Measurements from ENCODE around the gene KLHDC4.
"Not testable (repeated sequence)": the region's sequence is repeated elsewhere in the genome, so short reads cannot be mapped to it uniquely, and the experiment has no call there.

Gene KLHDC4

DNA sequence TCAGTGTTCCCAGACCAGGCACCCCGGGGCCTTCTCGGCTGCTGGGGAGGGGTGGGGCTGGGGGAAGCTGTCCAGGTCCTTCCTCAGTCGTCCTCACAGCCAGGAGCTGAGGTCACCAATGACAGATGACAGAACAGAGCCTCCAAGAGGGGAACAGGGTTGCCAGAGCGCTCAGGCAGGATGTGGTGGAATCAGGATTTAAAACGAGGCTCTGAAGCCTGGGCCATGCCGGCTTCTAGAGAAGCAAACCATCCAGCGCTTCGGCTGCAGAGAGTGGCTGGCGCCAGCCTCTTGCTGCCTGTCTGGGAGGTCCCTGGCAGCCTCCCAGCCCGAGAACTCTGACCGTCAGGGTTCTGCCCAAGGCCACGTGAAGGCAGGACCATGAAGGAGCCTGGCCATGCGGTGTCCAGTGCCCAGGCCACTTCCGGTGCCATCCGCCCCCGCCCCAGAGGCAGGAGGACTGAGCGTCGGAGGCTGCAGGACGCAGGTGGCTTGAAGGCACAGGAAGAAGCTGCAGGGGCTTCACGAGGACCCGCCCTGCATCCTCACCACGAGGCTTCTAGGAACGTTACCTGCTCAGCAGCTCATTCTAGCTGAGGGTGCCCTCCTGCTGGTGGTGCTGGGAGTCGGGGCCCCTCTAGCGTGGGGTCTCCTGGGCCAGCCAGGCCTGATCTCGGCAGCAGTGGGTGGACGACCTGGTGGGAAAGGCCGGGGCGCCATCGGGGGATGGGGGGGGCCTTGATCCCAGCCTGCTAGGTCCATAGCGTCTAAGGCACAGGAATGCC lies 78.5 kb downstream of the KLHDC4 start:
- TF ChIP-seq POLR2A (IDR thresholded peaks at IDR 0.05; ENCODE audit: low read depth, low read length), result no peak
- FAIRE-seq (no peak), DNase-seq (ENCODE audit: insufficient read length, low spot score) (no peak)

DNA sequence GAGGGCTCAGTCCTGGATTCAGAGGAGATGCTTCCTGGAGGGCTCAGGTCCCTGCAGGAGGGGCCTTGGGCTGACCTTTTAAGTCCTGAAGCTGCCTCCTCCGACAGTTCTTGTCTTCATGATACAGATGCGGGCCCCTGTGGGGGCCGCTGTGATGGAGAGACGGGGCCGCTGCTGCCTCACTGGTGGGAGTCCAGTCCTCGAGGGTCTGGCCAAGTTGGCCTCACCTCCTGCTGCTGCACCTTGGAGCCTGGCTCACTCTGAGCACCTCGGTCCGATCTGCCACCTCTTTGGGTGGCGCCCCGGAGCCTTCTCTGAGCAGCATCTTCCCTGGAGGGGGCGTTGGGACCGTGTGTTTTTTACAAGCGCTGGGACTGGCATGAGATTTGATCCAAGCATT lies 79.1 kb downstream of the KLHDC4 start:
- FAIRE-seq (no peak), DNase-seq (ENCODE audit: insufficient read length, low spot score) (no peak)
- TF ChIP-seq POLR2A (IDR thresholded peaks at IDR 0.05; ENCODE audit: low read depth, low read length), result no peak

DNA sequence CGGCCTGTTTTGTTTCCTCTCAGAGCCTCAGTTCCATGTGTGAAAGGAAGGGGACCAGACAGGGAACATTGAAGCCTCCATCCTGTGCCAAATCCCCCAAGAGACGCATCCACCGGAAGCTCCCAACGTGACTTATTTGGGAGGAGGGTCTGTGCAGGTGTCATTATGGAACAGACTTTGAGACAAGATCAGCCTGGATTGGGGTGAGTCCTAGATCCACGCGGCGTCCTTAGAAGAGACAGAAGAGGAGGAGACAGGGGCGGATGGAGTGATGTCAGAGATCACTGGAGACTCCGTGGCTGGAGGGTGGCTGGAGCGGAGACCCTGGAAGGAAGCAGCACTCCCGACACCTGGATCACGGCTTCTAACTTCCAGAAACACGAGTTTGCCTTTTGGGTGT lies 80.0 kb downstream of the KLHDC4 start:
- FAIRE-seq, result no peak
- TF ChIP-seq POLR2A (IDR thresholded peaks at IDR 0.05; ENCODE audit: low read depth, low read length), result no peak
- DNase-seq (ENCODE audit: insufficient read length, low spot score), result no peak

DNA sequence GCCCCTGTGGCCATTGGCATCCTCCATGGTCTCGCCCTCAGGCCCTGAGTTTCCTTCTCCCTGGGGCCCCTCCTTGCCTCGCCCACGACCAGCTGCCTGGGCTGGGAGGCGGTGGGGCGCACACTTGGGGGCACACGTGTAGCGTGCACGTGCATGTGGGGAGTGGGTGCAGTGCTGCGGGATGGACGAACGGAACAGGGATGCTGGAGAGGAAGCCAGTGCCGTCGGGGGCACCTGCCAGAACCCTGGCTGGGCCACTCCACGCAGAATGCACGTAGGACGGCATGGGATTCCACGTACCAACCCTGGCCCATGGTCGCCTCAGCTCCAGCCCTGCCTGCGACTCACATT lies 80.4 kb downstream of the KLHDC4 start:
- no peak for TF ChIP-seq POLR2A (IDR thresholded peaks at IDR 0.05; ENCODE audit: low read depth, low read length)
- no peak for FAIRE-seq
- no peak for DNase-seq (ENCODE audit: insufficient read length, low spot score)

DNA sequence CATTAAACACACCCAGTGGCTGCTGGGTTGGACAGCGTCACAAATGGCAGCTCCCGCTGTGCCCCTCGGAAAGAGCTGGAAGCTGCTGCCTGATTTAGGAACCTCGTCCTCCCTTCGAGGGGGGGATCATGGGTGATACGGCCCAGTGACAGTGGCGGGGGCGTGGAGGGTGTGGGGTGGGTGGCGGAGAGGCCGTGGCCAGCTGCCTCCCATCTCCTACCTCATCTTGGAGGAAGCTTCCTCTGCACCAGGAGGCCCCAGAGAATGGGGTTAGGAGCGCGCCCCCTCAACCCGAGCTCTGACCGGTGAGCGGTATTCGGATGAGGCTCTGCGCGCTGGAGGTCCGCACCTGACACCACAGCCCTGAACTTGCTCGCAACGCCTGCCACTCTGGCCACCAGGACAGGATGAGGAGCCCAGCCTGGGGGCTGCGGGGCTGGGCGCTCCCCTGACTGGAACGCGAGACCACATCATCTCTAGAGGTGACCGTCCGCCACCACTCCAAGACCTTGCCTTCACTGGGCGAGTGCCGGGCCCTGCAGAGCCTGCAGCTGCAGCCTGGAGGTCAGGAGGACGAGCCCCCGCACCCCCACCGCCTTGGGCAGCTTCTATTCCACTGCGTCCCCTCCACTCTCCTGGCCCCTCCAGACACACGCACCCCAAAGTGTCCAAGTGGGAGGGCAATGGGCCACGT lies 80.9 kb downstream of the KLHDC4 start:
- no peak for TF ChIP-seq POLR2A (IDR thresholded peaks at IDR 0.05; ENCODE audit: low read depth, low read length)
- FAIRE-seq, result no peak
- DNase-seq (ENCODE audit: insufficient read length, low spot score), result no peak

DNA sequence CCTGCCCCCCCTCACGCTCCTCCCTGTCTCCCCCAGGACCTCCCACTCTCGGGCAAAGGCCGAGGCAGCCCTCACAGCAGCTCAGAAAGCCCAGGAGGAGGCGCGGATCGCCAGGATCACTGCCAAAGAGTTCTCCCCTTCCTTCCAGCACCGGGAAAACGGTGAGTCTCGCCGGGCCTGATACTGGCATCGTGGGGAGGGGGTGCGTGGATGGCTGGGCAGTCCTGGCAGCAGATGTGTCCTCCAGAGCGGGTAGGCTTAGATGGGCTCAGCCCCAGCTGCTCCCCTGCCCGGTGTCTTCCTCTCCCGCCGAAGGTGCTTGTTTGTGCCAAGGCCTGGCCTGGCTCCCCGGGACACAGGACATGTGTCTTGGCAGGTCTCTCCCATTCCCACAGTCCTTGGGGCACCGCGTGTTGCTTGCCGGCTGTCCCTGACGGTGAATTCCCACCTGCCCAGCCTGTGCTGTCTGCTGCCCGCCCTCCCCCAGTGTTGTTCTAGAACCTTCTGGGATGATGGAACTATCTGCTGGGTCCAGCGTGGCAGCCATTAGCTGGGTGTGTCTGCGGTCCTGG lies 81.6 kb downstream of the KLHDC4 start:
- no peak for TF ChIP-seq POLR2A (IDR thresholded peaks at IDR 0.05; ENCODE audit: low read depth, low read length)
- FAIRE-seq (no peak), DNase-seq (ENCODE audit: insufficient read length, low spot score) (no peak)

DNA sequence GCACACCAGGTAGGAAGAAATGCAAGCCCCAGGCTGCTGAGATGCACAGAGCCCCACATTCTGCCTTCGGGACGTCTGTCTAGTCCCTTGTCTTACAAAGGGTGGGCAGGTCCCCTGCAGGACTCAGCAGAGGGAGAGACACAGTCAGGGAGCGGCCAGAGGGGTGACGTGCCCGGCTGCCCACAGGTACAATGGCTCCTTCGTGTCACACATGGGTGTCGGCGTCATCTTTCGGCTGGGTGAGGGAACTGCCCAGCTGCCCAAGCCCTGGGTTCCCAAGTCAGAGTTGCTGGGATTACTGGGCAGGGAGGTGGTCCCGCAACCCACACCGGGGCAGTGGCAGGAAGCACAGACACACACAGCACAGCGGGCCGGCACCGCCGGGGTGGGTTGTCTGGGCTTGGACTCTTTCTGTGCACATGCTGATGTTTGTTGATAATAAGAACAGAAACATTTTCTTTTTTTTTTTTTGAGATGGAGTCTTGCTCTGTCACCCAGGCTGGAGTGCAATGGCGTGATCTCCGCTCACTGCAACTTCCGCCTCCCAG lies 82.9 kb downstream of the KLHDC4 start:
- TF ChIP-seq POLR2A (IDR thresholded peaks at IDR 0.05; ENCODE audit: low read depth, low read length), result no peak
- FAIRE-seq (no peak), DNase-seq (ENCODE audit: insufficient read length, low spot score) (no peak)

DNA sequence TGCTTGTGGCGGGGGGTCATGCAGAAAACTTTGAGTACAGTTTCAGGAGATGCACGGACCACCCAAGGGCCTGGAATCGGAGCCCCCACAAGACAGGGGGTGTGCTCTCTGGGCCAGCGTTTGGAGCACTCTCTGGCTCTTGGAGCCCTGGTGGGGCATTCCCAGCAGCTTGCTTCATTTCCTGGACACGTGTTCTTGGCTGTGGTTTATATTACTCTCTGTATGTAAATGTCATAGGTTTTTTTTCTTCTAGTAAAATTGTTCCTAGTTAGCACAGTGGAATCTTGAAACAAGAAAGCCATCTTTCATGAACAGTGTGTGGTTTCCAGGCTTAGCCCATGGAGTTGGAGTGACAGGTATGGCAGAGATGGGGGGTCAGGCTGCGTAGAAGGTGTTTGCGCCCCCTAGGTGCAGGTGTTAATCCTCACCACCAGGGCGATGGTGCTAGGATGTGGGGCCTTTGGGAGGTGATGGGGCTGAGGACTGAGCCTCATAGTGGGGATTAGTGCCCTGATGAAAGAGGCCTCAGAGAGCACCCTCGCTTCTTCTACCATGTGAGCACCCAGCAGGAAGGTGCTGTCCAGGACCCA lies 83.7 kb downstream of the KLHDC4 start:
- no peak for TF ChIP-seq POLR2A (IDR thresholded peaks at IDR 0.05; ENCODE audit: low read depth, low read length)
- FAIRE-seq (no peak), DNase-seq (ENCODE audit: insufficient read length, low spot score) (peak; percentile 72)

DNA sequence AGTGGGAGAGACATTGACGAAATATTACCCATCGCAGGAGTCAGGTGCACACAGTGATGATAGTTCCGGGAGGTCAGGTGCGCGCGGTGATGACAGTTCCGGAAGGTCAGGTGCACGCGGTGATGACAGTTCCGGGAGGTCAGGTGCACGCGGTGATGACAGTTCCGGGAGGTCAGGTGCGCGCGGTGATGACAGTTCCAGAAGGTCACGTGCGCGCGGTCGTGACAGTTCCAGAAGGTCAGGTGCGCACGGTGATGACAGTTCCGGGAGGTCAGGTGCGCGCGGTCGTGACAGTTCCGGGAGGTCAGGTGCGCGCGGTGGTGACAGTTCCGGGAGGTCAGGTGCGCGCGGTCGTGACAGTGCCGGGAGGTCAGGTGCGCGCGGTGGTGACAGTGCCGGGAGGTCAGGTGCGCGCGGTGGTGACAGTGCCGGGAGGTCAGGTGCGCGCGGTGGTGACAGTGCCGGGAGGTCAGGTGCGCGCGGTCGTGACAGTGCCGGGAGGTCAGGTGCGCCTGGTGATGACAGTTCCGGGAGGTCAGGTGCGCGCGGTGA lies 84.7 kb downstream of the KLHDC4 start:
- not testable (repeated sequence) for FAIRE-seq; DNase-seq (ENCODE audit: insufficient read length, low spot score)

DNA sequence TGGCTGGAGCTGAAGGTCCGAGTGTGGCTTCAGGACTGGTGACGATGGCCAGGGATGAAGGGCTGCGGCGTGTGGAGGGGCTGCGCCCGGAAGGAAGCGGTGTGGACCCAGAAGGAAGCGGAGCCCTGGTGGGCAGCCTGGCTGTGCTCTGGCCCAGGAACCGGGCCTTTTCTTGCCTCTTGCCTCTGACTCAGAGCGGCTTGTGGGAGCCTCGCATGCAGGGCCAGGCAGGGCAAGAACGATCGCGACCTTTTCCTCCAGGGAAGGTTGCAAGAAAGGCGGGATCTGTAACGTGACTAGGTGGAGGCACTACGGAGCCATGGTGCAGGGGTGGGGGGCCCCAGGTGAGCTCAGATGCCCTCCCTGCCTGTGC lies 85.5 kb downstream of the KLHDC4 start:
- DNase-seq (ENCODE audit: insufficient read length, low spot score) (no peak), FAIRE-seq (no peak)

DNA sequence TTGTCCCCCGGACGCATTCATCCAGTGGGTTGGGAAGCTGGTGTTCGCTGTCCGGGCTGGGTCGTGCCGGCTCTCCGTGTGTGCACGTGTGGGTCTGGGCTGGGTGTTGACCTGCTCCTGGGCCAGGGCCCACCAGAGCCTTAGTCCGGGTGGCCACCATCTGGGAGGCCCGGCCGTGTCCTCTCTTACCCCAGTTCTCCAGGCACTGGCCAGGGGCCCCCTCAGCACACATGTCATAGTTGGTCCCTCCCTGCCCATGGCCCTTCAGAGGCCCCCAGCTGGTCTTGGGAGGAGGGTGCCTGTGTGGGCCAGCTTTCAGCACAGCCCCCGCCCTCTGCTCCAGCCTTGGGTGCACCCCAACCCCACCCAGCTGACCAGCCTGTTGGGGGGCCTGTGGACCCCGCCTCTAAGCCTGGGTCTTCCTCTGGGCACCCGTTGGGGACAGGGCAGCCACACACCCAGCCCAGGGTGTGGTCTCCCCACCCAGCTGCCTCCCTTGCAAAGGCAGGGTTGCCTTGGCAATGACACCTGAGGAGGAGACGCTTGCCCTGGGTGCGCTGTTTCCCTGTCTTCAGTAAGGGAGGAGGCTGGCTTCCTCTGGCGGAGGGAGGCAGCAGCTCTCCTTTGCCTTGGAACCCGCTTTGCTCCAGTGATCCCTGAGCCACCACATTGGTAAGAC lies 86.1 kb downstream of the KLHDC4 start:
- no peak for TF ChIP-seq POLR2A (IDR thresholded peaks at IDR 0.05; ENCODE audit: low read depth, low read length)
- FAIRE-seq (no peak), DNase-seq (ENCODE audit: insufficient read length, low spot score) (no peak)

More for the DNA sequence above, 85.5 kb downstream of the KLHDC4 start:
- TF ChIP-seq POLR2A (IDR thresholded peaks at IDR 0.05; ENCODE audit: low read depth, low read length), result no peak

DNA sequence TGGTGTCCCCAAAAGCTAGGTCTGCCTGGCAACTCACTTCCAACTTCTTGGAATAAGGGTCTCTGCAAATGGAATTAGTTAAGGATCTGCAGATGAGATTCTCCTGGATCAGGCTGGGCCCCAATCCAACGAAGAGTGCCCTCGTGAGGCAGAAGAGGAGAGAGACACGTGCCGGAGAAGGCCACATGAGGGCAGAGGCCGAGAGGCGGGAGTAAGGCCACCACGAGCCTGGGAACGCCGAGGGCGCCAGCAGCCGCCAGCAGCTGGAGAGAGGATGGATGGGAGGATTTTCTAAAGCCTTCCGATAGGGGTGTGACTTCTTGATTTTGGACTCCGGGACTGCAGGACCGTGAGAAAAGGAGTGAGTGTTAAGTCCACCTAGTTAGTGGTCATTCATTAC lies 87.2 kb downstream of the KLHDC4 start:
- FAIRE-seq (no peak), DNase-seq (ENCODE audit: insufficient read length, low spot score) (no peak)
- no peak for TF ChIP-seq POLR2A (IDR thresholded peaks at IDR 0.05; ENCODE audit: low read depth, low read length)

DNA sequence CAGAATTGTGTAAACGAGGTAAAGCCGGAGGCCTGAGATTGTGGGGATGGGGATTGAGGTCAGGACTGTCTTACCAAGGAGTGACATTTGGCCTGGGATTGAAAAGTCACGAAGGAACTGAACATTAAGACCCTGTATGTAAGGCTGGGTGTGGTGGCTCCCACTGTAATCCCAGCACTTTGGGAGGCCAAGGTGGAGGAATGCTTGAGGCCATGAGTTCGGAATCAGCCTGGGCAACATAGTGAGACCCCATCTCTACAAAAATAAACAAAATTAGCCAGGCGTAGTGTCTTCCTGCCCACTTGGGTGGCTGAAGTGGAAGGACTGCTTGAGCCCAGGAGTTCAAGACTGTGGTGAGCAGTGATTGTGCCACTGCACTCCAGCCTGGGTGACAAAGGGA lies 88.0 kb downstream of the KLHDC4 start:
- FAIRE-seq (no peak), DNase-seq (ENCODE audit: insufficient read length, low spot score) (no peak)
- no peak for TF ChIP-seq POLR2A (IDR thresholded peaks at IDR 0.05; ENCODE audit: low read depth, low read length)
